ENCODE data around the gene SH3RF1. TPM values are rescaled to one million over a fixed set of nuclear protein-coding genes. Genes with fewer than 3 reads are reported as not detected.

The SH3RF1 gene
- total and polyA plus RNA-seq, 2 of the 13 experiments (the other 11 are each of a cell fraction or from before 2014, with no cell fraction given) = 3.1 to 3.2 TPM

DNA sequence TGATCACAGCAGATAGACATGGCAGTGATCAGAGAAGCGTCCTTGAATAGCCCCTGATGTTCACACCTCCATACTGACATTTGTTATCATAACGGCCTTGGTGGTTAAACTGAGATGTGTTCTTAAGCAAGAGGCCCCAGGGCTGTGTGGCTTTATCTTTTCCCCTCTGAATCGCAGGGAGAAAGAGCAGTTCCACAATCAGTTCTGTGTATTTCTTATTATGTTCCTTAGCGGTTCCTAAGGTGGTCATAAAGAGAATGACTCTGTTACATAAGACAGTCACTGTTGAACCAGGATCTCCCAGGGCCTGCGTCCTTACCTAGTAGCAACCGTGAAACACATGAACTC, 207.9 kb downstream of the SH3RF1 start (continued):
- TF ChIP-seq FOXP1 (IDR thresholded peaks at IDR 0.05) = no peak
- 0 out of 2 replicates have a peak, but pooled peaks have one; percentile 3 for TF ChIP-seq FOXP1 (CRISPR knock-in tag; IDR thresholded peaks at IDR 0.05)
- peak; percentile 71; the same call in 1 of the 2 replicates for TF ChIP-seq TBX2 (CRISPR knock-in tag; IDR thresholded peaks at IDR 0.05; ENCODE audit: borderline replicate concordance)
- peak; percentile 62; the same call in 1 of the 2 replicates for TF ChIP-seq TBX3 (IDR thresholded peaks at IDR 0.05; ENCODE audit: borderline replicate concordance)
- TF ChIP-seq GABPA (IDR thresholded peaks at IDR 0.05; ENCODE audit: low read depth, low read length) = no peak
- TF ChIP-seq GABPA (CRISPR knock-in tag; IDR thresholded peaks at IDR 0.05; ENCODE audit: low read depth) = no peak
- TF ChIP-seq, protein P1, sequence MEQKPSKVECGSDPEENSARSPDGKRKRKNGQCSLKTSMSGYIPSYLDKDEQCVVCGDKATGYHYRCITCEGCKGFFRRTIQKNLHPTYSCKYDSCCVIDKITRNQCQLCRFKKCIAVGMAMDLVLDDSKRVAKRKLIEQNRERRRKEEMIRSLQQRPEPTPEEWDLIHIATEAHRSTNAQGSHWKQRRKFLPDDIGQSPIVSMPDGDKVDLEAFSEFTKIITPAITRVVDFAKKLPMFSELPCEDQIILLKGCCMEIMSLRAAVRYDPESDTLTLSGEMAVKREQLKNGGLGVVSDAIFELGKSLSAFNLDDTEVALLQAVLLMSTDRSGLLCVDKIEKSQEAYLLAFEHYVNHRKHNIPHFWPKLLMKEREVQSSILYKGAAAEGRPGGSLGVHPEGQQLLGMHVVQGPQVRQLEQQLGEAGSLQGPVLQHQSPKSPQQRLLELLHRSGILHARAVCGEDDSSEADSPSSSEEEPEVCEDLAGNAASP (CRISPR knock-in tag; IDR thresholded peaks at IDR 0.05; ENCODE audit: borderline replicate concordance) = peak; percentile 68; the same call in 1 of the 2 replicates
- no peak for TF ChIP-seq SOX6 (IDR thresholded peaks at IDR 0.05)
- TF ChIP-seq SOX6 (CRISPR knock-in tag; IDR thresholded peaks at IDR 0.05) = 0 out of 2 replicates have a peak, but pooled peaks have one; percentile 11
- no peak for TF ChIP-seq LCORL (IDR thresholded peaks at IDR 0.05)
- TF ChIP-seq LCORL (CRISPR knock-in tag; IDR thresholded peaks at IDR 0.05) = no peak
- no peak for TF ChIP-seq ATRX (CRISPR knock-in tag; IDR thresholded peaks at IDR 0.05; ENCODE audit: borderline replicate concordance)
- no peak for TF ChIP-seq SOX13 (IDR thresholded peaks at IDR 0.05)
- TF ChIP-seq SOX13 (CRISPR knock-in tag; conservative IDR thresholded peaks at IDR 0.05 in 1 of 2, IDR thresholded peaks at IDR 0.05 in 1 of 2) = peak in 1 of 2 experiments; percentile 24; a peak in 1 of 4 replicates

DNA sequence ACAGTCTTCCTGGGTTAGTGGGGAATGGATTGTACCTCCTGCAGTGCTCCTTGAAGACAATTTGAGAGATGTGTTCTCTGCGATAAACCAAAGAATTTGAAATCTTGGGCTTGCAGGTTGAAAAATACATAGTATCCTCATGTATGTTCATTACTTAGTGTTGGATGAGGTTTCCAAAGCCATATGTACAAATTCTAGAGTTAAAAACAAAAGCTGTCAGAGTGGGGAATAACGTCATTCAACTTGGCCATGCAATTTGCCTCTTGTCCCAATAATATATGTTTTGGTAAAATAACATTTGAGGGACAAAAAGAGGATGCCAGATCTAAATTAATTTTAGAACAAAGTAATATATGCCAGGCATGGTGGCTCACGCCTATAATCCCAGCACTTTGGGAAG, 209.4 kb downstream of the SH3RF1 start:
- Histone ChIP-seq H3K9ac (ENCODE audit: insufficient read depth, low read depth, low read length) (no peak overlapping the region), H3K79me2 (ENCODE audit: insufficient read depth, low read length) (no peaks in the 10 kb centered on the region), H3K4me2 (ENCODE audit: low read depth, low read length) (no peak overlapping the region), H3K4me3 (replicated peaks in 1 of 3; ENCODE audit: insufficient read depth in 1 of 3, low read depth in 2 of 3, low read length in 3 of 3) (no peak overlapping the region), H3K4me1 (ENCODE audit: insufficient read depth, low read length) (peaks cover 33% of the 10 kb centered on the region), H3K27me3 (ENCODE audit: control insufficient read depth in 1 of 2, insufficient read depth in 2 of 2, low read length in 2 of 2) (no peaks in the 10 kb centered on the region), H3K36me3 (replicated peaks in 1 of 2; ENCODE audit: control insufficient read depth in 1 of 2, insufficient read depth in 2 of 2, low read length in 2 of 2) (no peaks in the 10 kb centered on the region), H2AFZ (ENCODE audit: low read length) (no peak overlapping the region), H3K9me3 (ENCODE audit: low read length) (no peaks in the 10 kb centered on the region), H3K27ac (ENCODE audit: extremely low read length, insufficient read depth, low read length) (no peak overlapping the region), H4K20me1 (ENCODE audit: insufficient read depth, low read length) (no peaks in the 10 kb centered on the region)
- ATAC-seq = no peak
- no peak for DNase-seq (ENCODE audit: low spot score)
- ChIA-PET CTCF (ENCODE audit: low intra/inter-chr PET ratio, low total read pairs) (no interaction called here), POLR2A (no interaction called here)
- 87% methylated on average over 3 of the region's 3 CpGs for whole genome bisulfite sequencing (ENCODE audit: low lambda C conversion rate)
- intact Hi-C loops (cut with micrococcal nuclease; ENCODE audit: unreplicated experiment) = no loop called here
- BruUV-seq (replicated peaks) = no TSS peak
- FAIRE-seq = no peak
- in situ Hi-C loops (cut with HindIII; ENCODE audit: extremely low pct_ligation_motif_present, low pct_unique_long_range_greater_than_20kb) = no loop called here
- TF ChIP-seq, protein P2, sequence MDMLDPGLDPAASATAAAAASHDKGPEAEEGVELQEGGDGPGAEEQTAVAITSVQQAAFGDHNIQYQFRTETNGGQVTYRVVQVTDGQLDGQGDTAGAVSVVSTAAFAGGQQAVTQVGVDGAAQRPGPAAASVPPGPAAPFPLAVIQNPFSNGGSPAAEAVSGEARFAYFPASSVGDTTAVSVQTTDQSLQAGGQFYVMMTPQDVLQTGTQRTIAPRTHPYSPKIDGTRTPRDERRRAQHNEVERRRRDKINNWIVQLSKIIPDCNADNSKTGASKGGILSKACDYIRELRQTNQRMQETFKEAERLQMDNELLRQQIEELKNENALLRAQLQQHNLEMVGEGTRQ (IDR thresholded peaks at IDR 0.05; ENCODE audit: low read depth, low read length) = no peak
- TF ChIP-seq, protein P2 (CRISPR knock-in tag; IDR thresholded peaks at IDR 0.05; ENCODE audit: borderline replicate concordance) = no peak
- no peak for TF ChIP-seq IKZF4 (CRISPR knock-in tag; IDR thresholded peaks at IDR 0.05; ENCODE audit: borderline replicate concordance, low read depth, not compliant biosample characterization)
- no peak for TF ChIP-seq ZFP90 (CRISPR knock-in tag; IDR thresholded peaks at IDR 0.05; ENCODE audit: borderline replicate concordance)
- no peak for TF ChIP-seq NFKBIZ (CRISPR knock-in tag; IDR thresholded peaks at IDR 0.05)
- TF ChIP-seq ZNF567 (CRISPR knock-in tag; IDR thresholded peaks at IDR 0.05; ENCODE audit: borderline replicate concordance) = no peak
- TF ChIP-seq ZNF83 (CRISPR knock-in tag; IDR thresholded peaks at IDR 0.05; ENCODE audit: borderline replicate concordance) = no peak
- TF ChIP-seq HOXD1 (CRISPR knock-in tag; IDR thresholded peaks at IDR 0.05) = no peak
- TF ChIP-seq ZFP36L1 (CRISPR knock-in tag; IDR thresholded peaks at IDR 0.05) = no peak
- no peak for TF ChIP-seq NFE2L2 (IDR thresholded peaks at IDR 0.05; ENCODE audit: low read length)

Measured in HepG2 (cell line).